ENCODE measurements around the gene EXOC4. TPM values are rescaled to one million over a fixed set of nuclear protein-coding genes. Genes with fewer than 3 reads are reported as not detected.
A peak's percentile ranks its signal among the peaks of the same experiment; 100 is the strongest.

The EXOC4 gene
- total RNA-seq, 1 experiment from 2014 or later, result 62.4 TPM

GRCh38 chr7:133845005-133845404, 592.1 kb downstream of the EXOC4 start:
- in situ Hi-C loops (cut with HindIII; ENCODE audit: low sequenced_read_pairs), result no loop called here
- DNase-seq (ENCODE audit: low spot score), result no peak

- in situ Hi-C loops (cut with HindIII; ENCODE audit: low sequenced_read_pairs), result no loop called here
- no peak for DNase-seq (ENCODE audit: low spot score)
These were observed 593.5 kb downstream of the EXOC4 start for GRCh38 chr7:133846203-133846945.

GRCh38 chr7:133850497-133851280, 597.8 kb downstream of the EXOC4 start:
- in situ Hi-C loops (cut with HindIII; ENCODE audit: low sequenced_read_pairs), result no loop called here
- no peak for DNase-seq (ENCODE audit: low spot score)

GRCh38 chr7:133851411-133851810, 598.5 kb downstream of the EXOC4 start:
- in situ Hi-C loops (cut with HindIII; ENCODE audit: low sequenced_read_pairs), result no loop called here
- DNase-seq (ENCODE audit: low spot score), result no peak

- in situ Hi-C loops (cut with HindIII; ENCODE audit: low sequenced_read_pairs), result no loop called here
- DNase-seq (ENCODE audit: low spot score), result peak; percentile 22
These were observed 600.9 kb downstream of the EXOC4 start for GRCh38 chr7:133853706-133854276.

GRCh38 chr7:133854739-133855138, 601.9 kb downstream of the EXOC4 start:
- DNase-seq (ENCODE audit: low spot score), result peak; percentile 46
- in situ Hi-C loops (cut with HindIII; ENCODE audit: low sequenced_read_pairs), result no loop called here

- DNase-seq (ENCODE audit: low spot score), result no peak
- in situ Hi-C loops (cut with HindIII; ENCODE audit: low sequenced_read_pairs), result no loop called here
These were observed 604.7 kb downstream of the EXOC4 start for GRCh38 chr7:133857376-133858119.

GRCh38 chr7:133858311-133858710, 605.4 kb downstream of the EXOC4 start:
- in situ Hi-C loops (cut with HindIII; ENCODE audit: low sequenced_read_pairs), result no loop called here
- DNase-seq (ENCODE audit: low spot score), result no peak

- no peak for DNase-seq (ENCODE audit: low spot score)
- in situ Hi-C loops (cut with HindIII; ENCODE audit: low sequenced_read_pairs), result no loop called here
These were observed 606.4 kb downstream of the EXOC4 start for GRCh38 chr7:133859231-133859630.

GRCh38 chr7:133859871-133860450, 607.1 kb downstream of the EXOC4 start:
- DNase-seq (ENCODE audit: low spot score), result no peak
- in situ Hi-C loops (cut with HindIII; ENCODE audit: low sequenced_read_pairs), result no loop called here

- no peak for DNase-seq (ENCODE audit: low spot score)
These were observed 607.9 kb downstream of the EXOC4 start for GRCh38 chr7:133860628-133861335.

GRCh38 chr7:133861876-133862275, 609.0 kb downstream of the EXOC4 start:
- in situ Hi-C loops (cut with HindIII; ENCODE audit: low sequenced_read_pairs), result no loop called here
- DNase-seq (ENCODE audit: low spot score), result no peak

More at GRCh38 chr7:133860628-133861335, 607.9 kb downstream of the EXOC4 start:
- in situ Hi-C loops (cut with HindIII; ENCODE audit: low sequenced_read_pairs), result no loop called here

- in situ Hi-C loops (cut with HindIII; ENCODE audit: low sequenced_read_pairs), result no loop called here
- no peak for DNase-seq (ENCODE audit: low spot score)
These were observed 610.6 kb downstream of the EXOC4 start for GRCh38 chr7:133863362-133864061.

GRCh38 chr7:133869556-133869955, 616.7 kb downstream of the EXOC4 start:
- in situ Hi-C loops (cut with HindIII; ENCODE audit: low sequenced_read_pairs), result no loop called here
- DNase-seq (ENCODE audit: low spot score), result no peak

GRCh38 chr7:133871757-133872156, 618.9 kb downstream of the EXOC4 start:
- in situ Hi-C loops (cut with HindIII; ENCODE audit: low sequenced_read_pairs), result no loop called here
- DNase-seq (ENCODE audit: low spot score), result no peak

- no peak for DNase-seq (ENCODE audit: low spot score)
- in situ Hi-C loops (cut with HindIII; ENCODE audit: low sequenced_read_pairs), result no loop called here
These were observed 620.3 kb downstream of the EXOC4 start for GRCh38 chr7:133873187-133873586.

- DNase-seq (ENCODE audit: low spot score), result no peak
- in situ Hi-C loops (cut with HindIII; ENCODE audit: low sequenced_read_pairs), result no loop called here
These were observed 620.8 kb downstream of the EXOC4 start for GRCh38 chr7:133873631-133874030.

- DNase-seq (ENCODE audit: low spot score), result no peak
- in situ Hi-C loops (cut with HindIII; ENCODE audit: low sequenced_read_pairs), result no loop called here
These were observed 630.7 kb downstream of the EXOC4 start for GRCh38 chr7:133883591-133883990.

All from G401 (cell line).